K562 (cell line): ENCODE measurements around the gene CTDSP2. TPM values are rescaled to one million over a fixed set of nuclear protein-coding genes. Genes with fewer than 3 reads are reported as not detected.

Experiments
- CREB1 ChIP-seq, 2 experiments: sonication (generic) in 1 of 2; formaldehyde crosslinking in 1 of 2; IDR thresholded peaks; 2 replicates each; pipeline versions ENCODE4 v1.6.1 to v1.8.0; 2012 to 2022; ENCODE audit warnings: inconsistent platforms in 1 of 2, mild to moderate bottlenecking in 1 of 2, missing genetic modification reagents in 1 of 2, moderate library complexity in 1 of 2
- DNMT1 ChIP-seq: fragments of 450-650 bp; IDR thresholded peaks from 2 replicates; pipeline ENCODE4 v1.6.1; 2016; ENCODE audit warnings: antibody characterized with exemption, mild to moderate bottlenecking
- FOSL1 ChIP-seq: fragments of 200-800 bp; sonication (Bioruptor generic); conservative IDR thresholded peaks from 2 replicates; pipeline ENCODE4 v1.6.1; 2016; ENCODE audit warnings: missing genetic modification characterization, missing compliant biosample characterization
- HCFC1 ChIP-seq: IDR thresholded peaks from 2 replicates; pipeline ENCODE4 v1.6.1; 2012; ENCODE audit warnings: low read depth, low read length, improper control_type of control experiment
- KLF16 ChIP-seq: IDR thresholded peaks from 2 replicates; pipeline ENCODE4 v1.6.1; 2016; ENCODE audit warnings: antibody characterized with exemption
- NCOA2 ChIP-seq, 2 experiments: fragments of 450-650 bp; IDR thresholded peaks; 2 replicates each; pipeline ENCODE4 v1.6.1; 2018; ENCODE audit warnings: mild to moderate bottlenecking in 2 of 2, moderate library complexity in 1 of 2; ENCODE audit not compliant: partially characterized antibody in 2 of 2
- NEUROD1 ChIP-seq: fragments of 150-350 bp; IDR thresholded peaks from 2 replicates; pipeline ENCODE4 v1.6.1; 2014; ENCODE audit warnings: borderline replicate concordance, low read length, low read depth; ENCODE audit not compliant: partially characterized antibody
- POLR2B ChIP-seq: fragments of 450-650 bp; IDR thresholded peaks from 2 replicates; pipeline ENCODE4 v1.6.1; 2018; ENCODE audit warnings: low read depth; ENCODE audit not compliant: partially characterized antibody
- RBM15 ChIP-seq: fragments of 200-400 bp; formaldehyde crosslinking; IDR thresholded peaks from 2 replicates; pipeline ENCODE4 v1.6.1; 2018; ENCODE audit warnings: mild to moderate bottlenecking, low read length, moderate library complexity; ENCODE audit not compliant: insufficient read depth
- ZBTB1 ChIP-seq: sonication (generic); formaldehyde crosslinking; IDR thresholded peaks from 2 replicates; pipeline ENCODE4 v1.8.1; 2023; ENCODE audit warnings: missing genetic modification reagents, low read depth, mild to moderate bottlenecking, borderline replicate concordance
- ZSCAN32 ChIP-seq: fragments of 450-650 bp; formaldehyde crosslinking; IDR thresholded peaks from 2 replicates; pipeline ENCODE4 v1.4.0; 2020; ENCODE audit warnings: mild to moderate bottlenecking, moderate library complexity
- polyA plus RNA-seq, 8 experiments: library from polyadenylated mRNA; depleted of rRNA in 4 of 8; stranded (reverse) in 5 of 8; unstranded in 3 of 8; fragments of >200 nt; fragmentation: Nextera tagmentation in 2 of 8; fragmentation: Illumina TruSeq in 1 of 8; extraction: Ambion mirVana in 2 of 8; extraction: Trizol in 1 of 8; gene quantifications; 2 replicates each; pipeline versions ENCODE4 v1.2.1 to v1.2.3, GENCODE V29; 2011 to 2014; ENCODE audit warnings: inconsistent platforms in 1 of 8, missing spikeins in 1 of 8
- total RNA-seq, 7 experiments: library from RNA; depleted of rRNA in 6 of 7; stranded (reverse); fragments of >200 nt in 6 of 7; fragmentation: Illumina TruSeq in 2 of 7; extraction: Trizol in 2 of 7; gene quantifications; 2 replicates each; pipeline versions ENCODE4 v1.2.1 to v1.2.3, GENCODE V29; 2011 to 2021; ENCODE audit warnings: low replicate concordance in 1 of 7
- TF ChIP-seq, protein P1 (sequence below): fragments of 200-800 bp; sonication (Bioruptor generic); IDR thresholded peaks from 2 replicates; pipeline ENCODE4 v1.6.1; 2017; ENCODE audit warnings: missing genetic modification characterization, missing compliant biosample characterization
- TF ChIP-seq, protein P2 (sequence below), 3 experiments: fragments of 200-800 bp in 1 of 3; fragments of 250-450 bp in 1 of 3; fragments of 450-650 bp in 1 of 3; sonication (Bioruptor Pico) in 1 of 3; sonication (Bioruptor generic) in 1 of 3; formaldehyde crosslinking in 1 of 3; IDR thresholded peaks; 2 replicates each; pipeline versions ENCODE4 v1.6.1 to v1.8.0; 2016 to 2022; ENCODE audit warnings: mild to moderate bottlenecking in 2 of 3, missing genetic modification characterization in 2 of 3, missing compliant biosample characterization in 1 of 3, moderate library complexity in 1 of 3
- TF ChIP-seq, protein P3 (sequence below): fragments of 450-650 bp; conservative IDR thresholded peaks from 2 replicates; pipeline ENCODE4 v1.6.1; 2016; ENCODE audit warnings: missing genetic modification characterization, low read depth, mild to moderate bottlenecking, missing compliant biosample characterization, moderate library complexity
- TF ChIP-seq, protein P4 (sequence below): fragments of 200-800 bp; sonication (Bioruptor generic); IDR thresholded peaks from 2 replicates; pipeline ENCODE4 v1.6.1; 2016; ENCODE audit warnings: missing genetic modification characterization, missing compliant biosample characterization

Gene CTDSP2
- total and polyA plus RNA-seq, 9 of the 15 experiments (the other 6 are each of a cell fraction or from before 2014, with no cell fraction given), result 20.4 to 108 (median 47.7) TPM

DNA sequence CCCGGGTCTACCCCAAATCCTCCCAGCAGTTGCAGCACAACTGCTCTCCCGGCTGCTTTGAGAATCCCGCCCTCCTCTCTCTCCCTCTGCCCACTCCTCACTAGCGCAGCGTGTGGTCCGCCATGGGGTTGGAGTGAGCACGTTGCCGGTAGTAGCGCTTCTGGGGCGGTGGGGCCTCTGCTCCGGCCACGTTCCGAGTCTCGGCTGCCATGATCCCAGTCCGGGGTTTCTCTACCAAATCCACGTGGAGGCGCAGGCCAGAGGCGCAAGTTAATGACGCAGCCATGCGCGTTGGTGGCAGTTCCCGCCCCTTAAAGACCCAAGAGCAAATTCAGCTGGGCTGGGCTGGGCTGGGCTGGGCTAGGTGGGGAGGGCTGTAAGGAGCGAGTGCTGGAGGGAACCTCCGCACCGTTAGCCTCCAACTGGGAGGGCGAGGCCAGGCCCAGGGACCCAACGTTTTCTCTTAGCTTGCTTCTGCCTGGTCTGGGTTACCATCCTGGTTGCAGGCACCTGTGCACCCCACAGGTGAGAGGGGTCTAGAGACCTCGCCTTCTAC, 74.6 kb downstream of the CTDSP2 start, which contains the start of gene METTL1 (continued):
- TF ChIP-seq POLR2B (peak; percentile 84), CREB1 (IDR thresholded peaks at IDR 0.05) (peak; percentile 99), CREB1 (CRISPR knock-in tag; IDR thresholded peaks at IDR 0.05) (peak; percentile 99), HCFC1 (peak; percentile 84), ZBTB1 (CRISPR knock-in tag) (no peak; the same call in 1 of the 2 replicates), DNMT1 (no peak), NEUROD1 (peak; percentile 95), RBM15 (no peak), KLF16 (no peak), NCOA2 (IDR thresholded peaks at IDR 0.05; ENCODE audit: partially characterized antibody in 2 of 2) (no peak), FOSL1 (tag) (peak; percentile 44; the same call in 1 of the 2 replicates), ZSCAN32 (CRISPR knock-in tag) (no peak)
- TF ChIP-seq, protein P1, sequence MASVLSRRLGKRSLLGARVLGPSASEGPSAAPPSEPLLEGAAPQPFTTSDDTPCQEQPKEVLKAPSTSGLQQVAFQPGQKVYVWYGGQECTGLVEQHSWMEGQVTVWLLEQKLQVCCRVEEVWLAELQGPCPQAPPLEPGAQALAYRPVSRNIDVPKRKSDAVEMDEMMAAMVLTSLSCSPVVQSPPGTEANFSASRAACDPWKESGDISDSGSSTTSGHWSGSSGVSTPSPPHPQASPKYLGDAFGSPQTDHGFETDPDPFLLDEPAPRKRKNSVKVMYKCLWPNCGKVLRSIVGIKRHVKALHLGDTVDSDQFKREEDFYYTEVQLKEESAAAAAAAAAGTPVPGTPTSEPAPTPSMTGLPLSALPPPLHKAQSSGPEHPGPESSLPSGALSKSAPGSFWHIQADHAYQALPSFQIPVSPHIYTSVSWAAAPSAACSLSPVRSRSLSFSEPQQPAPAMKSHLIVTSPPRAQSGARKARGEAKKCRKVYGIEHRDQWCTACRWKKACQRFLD, result no peak; the same call in none of the 2 replicates
- TF ChIP-seq, protein P2, sequence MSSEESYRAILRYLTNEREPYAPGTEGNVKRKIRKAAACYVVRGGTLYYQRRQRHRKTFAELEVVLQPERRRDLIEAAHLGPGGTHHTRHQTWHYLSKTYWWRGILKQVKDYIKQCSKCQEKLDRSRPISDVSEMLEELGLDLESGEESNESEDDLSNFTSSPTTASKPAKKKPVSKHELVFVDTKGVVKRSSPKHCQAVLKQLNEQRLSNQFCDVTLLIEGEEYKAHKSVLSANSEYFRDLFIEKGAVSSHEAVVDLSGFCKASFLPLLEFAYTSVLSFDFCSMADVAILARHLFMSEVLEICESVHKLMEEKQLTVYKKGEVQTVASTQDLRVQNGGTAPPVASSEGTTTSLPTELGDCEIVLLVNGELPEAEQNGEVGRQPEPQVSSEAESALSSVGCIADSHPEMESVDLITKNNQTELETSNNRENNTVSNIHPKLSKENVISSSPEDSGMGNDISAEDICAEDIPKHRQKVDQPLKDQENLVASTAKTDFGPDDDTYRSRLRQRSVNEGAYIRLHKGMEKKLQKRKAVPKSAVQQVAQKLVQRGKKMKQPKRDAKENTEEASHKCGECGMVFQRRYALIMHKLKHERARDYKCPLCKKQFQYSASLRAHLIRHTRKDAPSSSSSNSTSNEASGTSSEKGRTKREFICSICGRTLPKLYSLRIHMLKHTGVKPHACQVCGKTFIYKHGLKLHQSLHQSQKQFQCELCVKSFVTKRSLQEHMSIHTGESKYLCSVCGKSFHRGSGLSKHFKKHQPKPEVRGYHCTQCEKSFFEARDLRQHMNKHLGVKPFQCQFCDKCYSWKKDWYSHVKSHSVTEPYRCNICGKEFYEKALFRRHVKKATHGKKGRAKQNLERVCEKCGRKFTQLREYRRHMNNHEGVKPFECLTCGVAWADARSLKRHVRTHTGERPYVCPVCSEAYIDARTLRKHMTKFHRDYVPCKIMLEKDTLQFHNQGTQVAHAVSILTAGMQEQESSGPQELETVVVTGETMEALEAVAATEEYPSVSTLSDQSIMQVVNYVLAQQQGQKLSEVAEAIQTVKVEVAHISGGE (CRISPR knock-in tag; IDR thresholded peaks at IDR 0.05), result peak in 1 of 3 experiments; percentile 51; a peak in 1 of 6 replicates
- TF ChIP-seq, protein P3, sequence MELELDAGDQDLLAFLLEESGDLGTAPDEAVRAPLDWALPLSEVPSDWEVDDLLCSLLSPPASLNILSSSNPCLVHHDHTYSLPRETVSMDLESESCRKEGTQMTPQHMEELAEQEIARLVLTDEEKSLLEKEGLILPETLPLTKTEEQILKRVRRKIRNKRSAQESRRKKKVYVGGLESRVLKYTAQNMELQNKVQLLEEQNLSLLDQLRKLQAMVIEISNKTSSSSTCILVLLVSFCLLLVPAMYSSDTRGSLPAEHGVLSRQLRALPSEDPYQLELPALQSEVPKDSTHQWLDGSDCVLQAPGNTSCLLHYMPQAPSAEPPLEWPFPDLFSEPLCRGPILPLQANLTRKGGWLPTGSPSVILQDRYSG, result no peak
- TF ChIP-seq, protein P4, sequence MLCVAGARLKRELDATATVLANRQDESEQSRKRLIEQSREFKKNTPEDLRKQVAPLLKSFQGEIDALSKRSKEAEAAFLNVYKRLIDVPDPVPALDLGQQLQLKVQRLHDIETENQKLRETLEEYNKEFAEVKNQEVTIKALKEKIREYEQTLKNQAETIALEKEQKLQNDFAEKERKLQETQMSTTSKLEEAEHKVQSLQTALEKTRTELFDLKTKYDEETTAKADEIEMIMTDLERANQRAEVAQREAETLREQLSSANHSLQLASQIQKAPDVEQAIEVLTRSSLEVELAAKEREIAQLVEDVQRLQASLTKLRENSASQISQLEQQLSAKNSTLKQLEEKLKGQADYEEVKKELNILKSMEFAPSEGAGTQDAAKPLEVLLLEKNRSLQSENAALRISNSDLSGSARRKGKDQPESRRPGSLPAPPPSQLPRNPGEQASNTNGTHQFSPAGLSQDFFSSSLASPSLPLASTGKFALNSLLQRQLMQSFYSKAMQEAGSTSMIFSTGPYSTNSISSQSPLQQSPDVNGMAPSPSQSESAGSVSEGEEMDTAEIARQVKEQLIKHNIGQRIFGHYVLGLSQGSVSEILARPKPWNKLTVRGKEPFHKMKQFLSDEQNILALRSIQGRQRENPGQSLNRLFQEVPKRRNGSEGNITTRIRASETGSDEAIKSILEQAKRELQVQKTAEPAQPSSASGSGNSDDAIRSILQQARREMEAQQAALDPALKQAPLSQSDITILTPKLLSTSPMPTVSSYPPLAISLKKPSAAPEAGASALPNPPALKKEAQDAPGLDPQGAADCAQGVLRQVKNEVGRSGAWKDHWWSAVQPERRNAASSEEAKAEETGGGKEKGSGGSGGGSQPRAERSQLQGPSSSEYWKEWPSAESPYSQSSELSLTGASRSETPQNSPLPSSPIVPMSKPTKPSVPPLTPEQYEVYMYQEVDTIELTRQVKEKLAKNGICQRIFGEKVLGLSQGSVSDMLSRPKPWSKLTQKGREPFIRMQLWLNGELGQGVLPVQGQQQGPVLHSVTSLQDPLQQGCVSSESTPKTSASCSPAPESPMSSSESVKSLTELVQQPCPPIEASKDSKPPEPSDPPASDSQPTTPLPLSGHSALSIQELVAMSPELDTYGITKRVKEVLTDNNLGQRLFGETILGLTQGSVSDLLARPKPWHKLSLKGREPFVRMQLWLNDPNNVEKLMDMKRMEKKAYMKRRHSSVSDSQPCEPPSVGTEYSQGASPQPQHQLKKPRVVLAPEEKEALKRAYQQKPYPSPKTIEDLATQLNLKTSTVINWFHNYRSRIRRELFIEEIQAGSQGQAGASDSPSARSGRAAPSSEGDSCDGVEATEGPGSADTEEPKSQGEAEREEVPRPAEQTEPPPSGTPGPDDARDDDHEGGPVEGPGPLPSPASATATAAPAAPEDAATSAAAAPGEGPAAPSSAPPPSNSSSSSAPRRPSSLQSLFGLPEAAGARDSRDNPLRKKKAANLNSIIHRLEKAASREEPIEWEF, result no peak
